IMR-90 (cell line): ENCODE measurements around the gene ARFIP1. TPM values are rescaled to one million over a fixed set of nuclear protein-coding genes. Genes with fewer than 3 reads are reported as not detected.

ENCODE experiments used
- ATAC-seq: fragments of 200-7000 bp; cut with Tn5 transposase; 2 replicates; pipeline ENCODE4 v1.9.1; 2020; ENCODE audit warnings: low read depth, mild to moderate bottlenecking, moderate library complexity
- BruUV-seq: library from RNA; stranded (reverse); fragments of 400-500 nt; replicated peaks from 2 replicates; lab custom pipeline; 2021; lab: Mats Ljungman, UMichigan
- CTCF ChIA-PET: fragments of 300-600 bp; formaldehyde crosslinking; extraction: SDS; loops from one replicate; lab custom pipeline; 2021; ENCODE audit warnings: antibody characterized with exemption; lab: Yijun Ruan, JAX
- POLR2A ChIA-PET: fragments of 300-600 bp; sonication (Branson Sonifier 250); formaldehyde crosslinking; loops from one replicate; lab custom pipeline; 2022; ENCODE audit warnings: antibody characterized with exemption; ENCODE audit not compliant: unreplicated experiment; lab: Charles Lee
- DNase-seq: peaks from one replicate; pipeline ENCODE4 v3.0.0; 2013
- H2AFZ ChIP-seq: replicated peaks from 2 replicates; pipeline ENCODE3; 2013; ENCODE audit warnings: low read length, mild to moderate bottlenecking; ENCODE audit not compliant: poor library complexity
- H2AK5ac ChIP-seq: 2 replicates; pipeline ENCODE4 v1.6.1; 2013; ENCODE audit warnings: low read depth, low read length, inconsistent platforms
- H2AK9ac ChIP-seq: replicated peaks from 2 replicates; pipeline ENCODE3; 2013; ENCODE audit warnings: mild to moderate bottlenecking, low read depth, low read length, moderate library complexity; ENCODE audit not compliant: poor library complexity
- H2BK120ac ChIP-seq: 2 replicates; pipeline ENCODE4 v1.6.1; 2013; ENCODE audit warnings: low read depth, low read length, inconsistent platforms
- H2BK15ac ChIP-seq: 3 replicates; pipeline ENCODE4 v1.6.1; 2013; ENCODE audit warnings: low read depth, low read length, inconsistent platforms
- H2BK20ac ChIP-seq: 2 replicates; pipeline ENCODE4 v1.6.1; 2013; ENCODE audit warnings: low read depth, mild to moderate bottlenecking, inconsistent platforms, low read length, moderate library complexity
- H2BK5ac ChIP-seq: 2 replicates; pipeline ENCODE4 v1.6.1; 2013; ENCODE audit warnings: mild to moderate bottlenecking, low read depth, low read length, inconsistent platforms; ENCODE audit not compliant: poor library complexity, severe bottlenecking
- H3K14ac ChIP-seq: replicated peaks from 2 replicates; pipeline ENCODE4 v1.6.1; 2013; ENCODE audit warnings: low read depth, low read length, inconsistent platforms
- H3K18ac ChIP-seq: 2 replicates; pipeline ENCODE4 v1.6.1; 2013; ENCODE audit warnings: low read depth, low read length, control low read depth
- H3K23ac ChIP-seq: 2 replicates; pipeline ENCODE4 v1.6.1; 2013; ENCODE audit warnings: low read depth, low read length, inconsistent platforms
- H3K27ac ChIP-seq: 2 replicates; pipeline ENCODE4 v1.5.1; 2013; ENCODE audit warnings: mild to moderate bottlenecking, control low read depth, low read length; ENCODE audit not compliant: insufficient read depth
- H3K27me3 ChIP-seq: 2 replicates; pipeline ENCODE4 v1.6.1; 2013; ENCODE audit warnings: low read length; ENCODE audit not compliant: control insufficient read depth, insufficient read depth
- H3K36me3 ChIP-seq: 2 replicates; pipeline ENCODE4 v1.6.1; 2013; ENCODE audit warnings: low read length, mixed read lengths; ENCODE audit not compliant: control insufficient read depth, insufficient read depth
- H3K4ac ChIP-seq: 2 replicates; pipeline ENCODE4 v1.6.1; 2013; ENCODE audit warnings: low read depth, low read length, inconsistent platforms
- H3K4me1 ChIP-seq: 2 replicates; pipeline ENCODE4 v1.6.1; 2013; ENCODE audit warnings: low read length, mixed read lengths; ENCODE audit not compliant: control insufficient read depth, insufficient read depth
- H3K4me2 ChIP-seq: 2 replicates; pipeline ENCODE4 v1.6.1; 2013; ENCODE audit warnings: low read depth, mild to moderate bottlenecking, control low read depth, low read length, moderate library complexity
- H3K4me3 ChIP-seq: 2 replicates; pipeline ENCODE4 v1.5.1; 2013; ENCODE audit warnings: low read depth, mild to moderate bottlenecking, control low read depth, low read length, moderate library complexity; ENCODE audit not compliant: insufficient read depth
- H3K56ac ChIP-seq: 2 replicates; pipeline ENCODE4 v1.6.1; 2013; ENCODE audit warnings: low read length, inconsistent platforms; ENCODE audit not compliant: insufficient read depth; ENCODE audit errors: extremely low read depth
- H3K79me1 ChIP-seq, 2 experiments: 2 replicates each; pipeline ENCODE4 v1.6.1; 2013; ENCODE audit warnings: low read length in 2 of 2, inconsistent platforms in 1 of 2, low read depth in 1 of 2
- H3K9ac ChIP-seq: 2 replicates; pipeline ENCODE4 v1.6.1; 2013; ENCODE audit warnings: low read depth, low read length, control low read depth
- H3K9me1 ChIP-seq: 2 replicates; pipeline ENCODE4 v1.6.1; 2013; ENCODE audit warnings: low read length, inconsistent platforms; ENCODE audit not compliant: insufficient read depth
- H3K9me3 ChIP-seq: 2 replicates; pipeline ENCODE4 v1.6.1; 2013; ENCODE audit warnings: low read length; ENCODE audit not compliant: control insufficient read depth, insufficient read depth
- H4K20me1 ChIP-seq: 2 replicates; pipeline ENCODE4 v1.6.1; 2013; ENCODE audit warnings: low read length, inconsistent platforms; ENCODE audit not compliant: insufficient read depth
- H4K5ac ChIP-seq: 2 replicates; pipeline ENCODE4 v1.6.1; 2013; ENCODE audit warnings: mild to moderate bottlenecking, low read depth, low read length, control low read depth
- H4K8ac ChIP-seq, 2 experiments: 2 replicates each; pipeline ENCODE4 v1.6.1; 2013; ENCODE audit warnings: low read depth in 2 of 2, low read length in 2 of 2, control low read depth in 1 of 2, inconsistent platforms in 1 of 2
- H4K91ac ChIP-seq: 2 replicates; pipeline ENCODE4 v1.6.1; 2013; ENCODE audit warnings: low read depth, low read length, inconsistent platforms; ENCODE audit not compliant: insufficient read depth
- BHLHE40 ChIP-seq: fragments of 150-350 bp; IDR thresholded peaks from 2 replicates; pipeline ENCODE4 v1.6.1; 2016; ENCODE audit warnings: mild to moderate bottlenecking, low read depth, low read length
- CEBPB ChIP-seq: IDR thresholded peaks from 2 replicates; pipeline ENCODE4 v1.6.1; 2012; ENCODE audit warnings: low read depth, low read length, improper control_type of control experiment
- CHD1 ChIP-seq: IDR thresholded peaks from 2 replicates; pipeline ENCODE4 v1.6.1; 2012; ENCODE audit warnings: low read depth, low read length, improper control_type of control experiment
- FOS ChIP-seq: fragments of 150-350 bp; IDR thresholded peaks from 2 replicates; pipeline ENCODE4 v1.6.1; 2016; ENCODE audit warnings: low read depth, low read length
- MAFK ChIP-seq: IDR thresholded peaks from 2 replicates; pipeline ENCODE4 v1.6.1; 2012; ENCODE audit warnings: low read depth, low read length, improper control_type of control experiment
- MAZ ChIP-seq: IDR thresholded peaks from 2 replicates; pipeline ENCODE4 v1.6.1; 2012; ENCODE audit warnings: low read depth, mild to moderate bottlenecking, low read length, improper control_type of control experiment, moderate library complexity, borderline replicate concordance
- MXI1 ChIP-seq: IDR thresholded peaks from 2 replicates; pipeline ENCODE4 v1.6.1; 2012; ENCODE audit warnings: low read depth, mild to moderate bottlenecking, low read length, moderate library complexity, borderline replicate concordance
- NFE2L2 ChIP-seq: fragments of 150-350 bp; IDR thresholded peaks from 2 replicates; pipeline ENCODE4 v1.6.1; 2016; ENCODE audit warnings: low read depth, mild to moderate bottlenecking, low read length
- POLR2A ChIP-seq: IDR thresholded peaks from 2 replicates; pipeline ENCODE4 v1.6.1; 2012; ENCODE audit warnings: mild to moderate bottlenecking, low read depth, low read length
- RAD21 ChIP-seq: IDR thresholded peaks from 2 replicates; pipeline ENCODE4 v1.6.1; 2012; ENCODE audit warnings: low read length, improper control_type of control experiment
- RCOR1 ChIP-seq: IDR thresholded peaks from 2 replicates; pipeline ENCODE4 v1.6.1; 2012; ENCODE audit warnings: mild to moderate bottlenecking, low read length, improper control_type of control experiment; ENCODE audit not compliant: insufficient replicate concordance
- RFX5 ChIP-seq: IDR thresholded peaks from 2 replicates; pipeline ENCODE4 v1.8.0; 2012; ENCODE audit warnings: low read depth, mild to moderate bottlenecking, low read length, moderate library complexity
- SMC3 ChIP-seq: fragments of 150-350 bp; IDR thresholded peaks from 2 replicates; pipeline ENCODE4 v1.6.1; 2016; ENCODE audit warnings: low read depth, mild to moderate bottlenecking, antibody characterized with exemption, low read length, moderate library complexity
- WGBS, 2 experiments: methylation state at CpG; one replicate each; pipeline versions ENCODE4 v1.1.5 to v1.1.7; 2013; ENCODE audit warnings: missing lambda C conversion rate in 2 of 2; ENCODE audit not compliant: insufficient read length in 1 of 2; ENCODE audit errors: extremely low coverage in 2 of 2; 5-methylcytosine and 5-hydroxymethylcytosine counted together
- dilution Hi-C: fragments of 300-500 bp; cut with HindIII; formaldehyde crosslinking; loops from one replicate; pipeline ENCODE4 v1.14.3; 2018; ENCODE audit warnings: low sequenced_read_pairs; ENCODE audit not compliant: unreplicated experiment
- in situ Hi-C: fragments of 300-500 bp; cut with MboI; formaldehyde crosslinking; loops from 3 replicates; pipeline ENCODE4 v1.14.3; 2019; ENCODE audit warnings: low sequenced_read_pairs, inconsistent platforms, mixed read lengths
- intact Hi-C: fragments of 100-400 bp; cut with micrococcal nuclease; formaldehyde crosslinking; loops from 2 replicates; pipeline ENCODE4 v1.10.0; 2022
- polyA plus RNA-seq, 3 experiments: library from polyadenylated mRNA; depleted of rRNA; stranded (reverse); fragments of >200 nt; gene quantifications; 2 replicates each; pipeline ENCODE4 v1.2.3, GENCODE V29; 2012; ENCODE audit warnings: low replicate concordance in 1 of 3
- total RNA-seq: library from RNA; depleted of rRNA; stranded (reverse); fragments of >200 nt; gene quantifications from 2 replicates; pipeline ENCODE4 v1.2.3, GENCODE V29; 2012
- TF ChIP-seq, protein P1 (sequence below): fragments of 150-350 bp; IDR thresholded peaks from 2 replicates; pipeline ENCODE4 v1.6.1; 2016; ENCODE audit warnings: low read depth, mild to moderate bottlenecking, low read length, moderate library complexity, borderline replicate concordance
- TF ChIP-seq, protein P2 (sequence below): fragments of 150-350 bp; IDR thresholded peaks from 2 replicates; pipeline ENCODE4 v1.6.1; 2017; ENCODE audit warnings: mild to moderate bottlenecking, antibody characterized with exemption, low read length, low read depth
- TF ChIP-seq, protein P3 (sequence below): conservative IDR thresholded peaks from 2 replicates; pipeline ENCODE4 v1.5.1; 2012; ENCODE audit warnings: mild to moderate bottlenecking, low read depth, low read length, improper control_type of control experiment

ARFIP1 gene
- total and polyA plus RNA-seq, 2 of the 4 experiments (the other 2 are of a cell fraction), result 12.7 to 30.5 TPM

DNA sequence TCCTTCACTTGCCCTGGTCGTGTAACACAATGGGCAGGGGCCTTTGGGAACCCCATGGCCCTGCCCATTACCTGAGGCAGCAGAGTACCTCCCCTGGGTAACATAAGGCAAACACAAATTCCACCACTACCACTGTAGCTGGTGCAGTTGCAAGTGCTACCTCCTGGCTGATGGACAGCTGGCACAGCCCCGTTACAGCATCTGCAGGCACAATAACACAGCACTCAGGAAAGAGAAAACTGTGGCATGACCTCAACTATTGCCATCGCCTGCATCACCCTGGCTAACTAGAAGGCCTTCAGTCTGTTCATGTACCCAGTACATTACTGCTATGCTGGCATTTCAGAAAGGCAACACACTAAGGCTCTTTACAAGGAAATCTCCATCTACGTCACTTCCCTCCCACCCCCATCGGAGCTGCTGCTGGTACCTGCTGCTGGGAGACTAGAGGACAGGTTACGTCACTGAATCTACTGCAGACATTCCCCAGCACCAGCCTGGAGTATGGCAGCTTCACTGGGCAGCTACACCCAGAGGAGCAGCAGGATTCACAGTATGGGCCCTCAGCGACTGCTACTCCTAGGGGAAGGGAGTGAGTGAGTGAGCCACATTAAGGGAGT lies 39.4 kb downstream of the ARFIP1 start:
- H3K79me1 ChIP-seq, result peaks cover 11 to 17% of the 10 kb centered on the region in 2 experiments
- no peak overlapping the region for H2BK5ac ChIP-seq
- H2BK20ac ChIP-seq, result no peak overlapping the region
- no peak overlapping the region for H2AK9ac ChIP-seq
- H3K4me2 ChIP-seq, result no peak overlapping the region
- DNase-seq (no peak), ATAC-seq (no peak)
- TF ChIP-seq CEBPB, result no peak
- no peak for TF ChIP-seq SMC3
- TF ChIP-seq, protein P1, sequence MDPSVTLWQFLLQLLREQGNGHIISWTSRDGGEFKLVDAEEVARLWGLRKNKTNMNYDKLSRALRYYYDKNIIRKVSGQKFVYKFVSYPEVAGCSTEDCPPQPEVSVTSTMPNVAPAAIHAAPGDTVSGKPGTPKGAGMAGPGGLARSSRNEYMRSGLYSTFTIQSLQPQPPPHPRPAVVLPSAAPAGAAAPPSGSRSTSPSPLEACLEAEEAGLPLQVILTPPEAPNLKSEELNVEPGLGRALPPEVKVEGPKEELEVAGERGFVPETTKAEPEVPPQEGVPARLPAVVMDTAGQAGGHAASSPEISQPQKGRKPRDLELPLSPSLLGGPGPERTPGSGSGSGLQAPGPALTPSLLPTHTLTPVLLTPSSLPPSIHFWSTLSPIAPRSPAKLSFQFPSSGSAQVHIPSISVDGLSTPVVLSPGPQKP, result no peak
- TF ChIP-seq POLR2A, result no peak
- no peak for TF ChIP-seq RAD21
- TF ChIP-seq RFX5, result no peak
- TF ChIP-seq MXI1, result no peak
- no peak for TF ChIP-seq RCOR1
- no peak for TF ChIP-seq MAFK
- no peak for TF ChIP-seq CHD1
- TF ChIP-seq NFE2L2, result no peak
- no peak for TF ChIP-seq FOS
- TF ChIP-seq MAZ, result no peak
- no peak for TF ChIP-seq BHLHE40
- TF ChIP-seq, protein P2, sequence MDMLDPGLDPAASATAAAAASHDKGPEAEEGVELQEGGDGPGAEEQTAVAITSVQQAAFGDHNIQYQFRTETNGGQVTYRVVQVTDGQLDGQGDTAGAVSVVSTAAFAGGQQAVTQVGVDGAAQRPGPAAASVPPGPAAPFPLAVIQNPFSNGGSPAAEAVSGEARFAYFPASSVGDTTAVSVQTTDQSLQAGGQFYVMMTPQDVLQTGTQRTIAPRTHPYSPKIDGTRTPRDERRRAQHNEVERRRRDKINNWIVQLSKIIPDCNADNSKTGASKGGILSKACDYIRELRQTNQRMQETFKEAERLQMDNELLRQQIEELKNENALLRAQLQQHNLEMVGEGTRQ, result no peak
- TF ChIP-seq, protein P3, sequence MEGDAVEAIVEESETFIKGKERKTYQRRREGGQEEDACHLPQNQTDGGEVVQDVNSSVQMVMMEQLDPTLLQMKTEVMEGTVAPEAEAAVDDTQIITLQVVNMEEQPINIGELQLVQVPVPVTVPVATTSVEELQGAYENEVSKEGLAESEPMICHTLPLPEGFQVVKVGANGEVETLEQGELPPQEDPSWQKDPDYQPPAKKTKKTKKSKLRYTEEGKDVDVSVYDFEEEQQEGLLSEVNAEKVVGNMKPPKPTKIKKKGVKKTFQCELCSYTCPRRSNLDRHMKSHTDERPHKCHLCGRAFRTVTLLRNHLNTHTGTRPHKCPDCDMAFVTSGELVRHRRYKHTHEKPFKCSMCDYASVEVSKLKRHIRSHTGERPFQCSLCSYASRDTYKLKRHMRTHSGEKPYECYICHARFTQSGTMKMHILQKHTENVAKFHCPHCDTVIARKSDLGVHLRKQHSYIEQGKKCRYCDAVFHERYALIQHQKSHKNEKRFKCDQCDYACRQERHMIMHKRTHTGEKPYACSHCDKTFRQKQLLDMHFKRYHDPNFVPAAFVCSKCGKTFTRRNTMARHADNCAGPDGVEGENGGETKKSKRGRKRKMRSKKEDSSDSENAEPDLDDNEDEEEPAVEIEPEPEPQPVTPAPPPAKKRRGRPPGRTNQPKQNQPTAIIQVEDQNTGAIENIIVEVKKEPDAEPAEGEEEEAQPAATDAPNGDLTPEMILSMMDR, result no peak
- BruUV-seq, result no TSS peak
- no peak overlapping the region for H2AK5ac ChIP-seq
- no peaks in the 10 kb centered on the region for H4K20me1 ChIP-seq
- H3K4me1 ChIP-seq, result no peaks in the 10 kb centered on the region
- H2AFZ ChIP-seq, result no peak overlapping the region
- H3K27me3 ChIP-seq, result no peaks in the 10 kb centered on the region
- CTCF ChIA-PET, result no interaction called here
- no peak overlapping the region for H3K4me3 ChIP-seq
- intact Hi-C loops, result no loop called here
- no peak overlapping the region for H3K18ac ChIP-seq
- H3K36me3 ChIP-seq, result peaks cover 3% of the 10 kb centered on the region
- no peak overlapping the region for H3K14ac ChIP-seq
- no peak overlapping the region for H3K4ac ChIP-seq
- no peak overlapping the region for H2BK120ac ChIP-seq
- H4K8ac ChIP-seq, result no peak overlapping the region
- no peak overlapping the region for H4K91ac ChIP-seq
- 100% methylated on average over 1 of the region's 7 CpGs; no CpG with 5 or more reads in 1 of the 2 experiments for WGBS, 2 experiments
- peaks cover 1% of the 10 kb centered on the region; the same call in 1 of the 2 replicates for H3K9me3 ChIP-seq
- no peaks in the 10 kb centered on the region; the same call in 1 of the 2 replicates for H3K9me1 ChIP-seq
- dilution Hi-C loops, result no loop called here
- H3K27ac ChIP-seq, result no peak overlapping the region
- no peak overlapping the region for H3K9ac ChIP-seq
- in situ Hi-C loops, result no loop called here
- no peak overlapping the region for H3K56ac ChIP-seq
- no peak overlapping the region for H3K23ac ChIP-seq
- POLR2A ChIA-PET, result no interaction called here
- H4K5ac ChIP-seq, result no peak overlapping the region
- no peak overlapping the region for H2BK15ac ChIP-seq
